NAMALWA (cell line): ENCODE measurements around the gene PEX19.

ENCODE experiments used
- DNase-seq: peaks from one replicate; pipeline ENCODE4 v3.0.0-alpha.2; 2015; ENCODE audit warnings: low spot score

Gene PEX19

GRCh38 chr1:160237558-160237957 lies 47.4 kb downstream of the PEX19 start:
- DNase-seq, result no peak

GRCh38 chr1:160236806-160237205 lies 48.1 kb downstream of the PEX19 start:
- no peak for DNase-seq

GRCh38 chr1:160232911-160233310 lies 52.0 kb downstream of the PEX19 start:
- no peak for DNase-seq

GRCh38 chr1:160228431-160228830 lies 56.5 kb downstream of the PEX19 start:
- DNase-seq, result no peak

GRCh38 chr1:160227561-160227960 lies 57.4 kb downstream of the PEX19 start:
- no peak for DNase-seq

- no peak for DNase-seq
These were observed 57.9 kb downstream of the PEX19 start for GRCh38 chr1:160227034-160227433.
